Erythroblast (primary cell): ENCODE results near the gene ANKRD12.
A peak's percentile ranks its signal among the peaks of the same experiment; 100 is the strongest.

Experiments
- DNase-seq, 2 experiments: peaks; one replicate each; lab custom pipeline; 2025; lab: John Stamatoyannopoulos, UW
- GATA1 ChIP-seq: IDR thresholded peaks from 2 replicates; pipeline ENCODE4 v1.6.1; 2011; ENCODE audit warnings: low read depth, mild to moderate bottlenecking, control low read depth, low read length, moderate library complexity
- POLR2A ChIP-seq: IDR thresholded peaks from 2 replicates; pipeline ENCODE4 v1.6.1; 2011; ENCODE audit warnings: mild to moderate bottlenecking, low read length

The ANKRD12 gene

DNA sequence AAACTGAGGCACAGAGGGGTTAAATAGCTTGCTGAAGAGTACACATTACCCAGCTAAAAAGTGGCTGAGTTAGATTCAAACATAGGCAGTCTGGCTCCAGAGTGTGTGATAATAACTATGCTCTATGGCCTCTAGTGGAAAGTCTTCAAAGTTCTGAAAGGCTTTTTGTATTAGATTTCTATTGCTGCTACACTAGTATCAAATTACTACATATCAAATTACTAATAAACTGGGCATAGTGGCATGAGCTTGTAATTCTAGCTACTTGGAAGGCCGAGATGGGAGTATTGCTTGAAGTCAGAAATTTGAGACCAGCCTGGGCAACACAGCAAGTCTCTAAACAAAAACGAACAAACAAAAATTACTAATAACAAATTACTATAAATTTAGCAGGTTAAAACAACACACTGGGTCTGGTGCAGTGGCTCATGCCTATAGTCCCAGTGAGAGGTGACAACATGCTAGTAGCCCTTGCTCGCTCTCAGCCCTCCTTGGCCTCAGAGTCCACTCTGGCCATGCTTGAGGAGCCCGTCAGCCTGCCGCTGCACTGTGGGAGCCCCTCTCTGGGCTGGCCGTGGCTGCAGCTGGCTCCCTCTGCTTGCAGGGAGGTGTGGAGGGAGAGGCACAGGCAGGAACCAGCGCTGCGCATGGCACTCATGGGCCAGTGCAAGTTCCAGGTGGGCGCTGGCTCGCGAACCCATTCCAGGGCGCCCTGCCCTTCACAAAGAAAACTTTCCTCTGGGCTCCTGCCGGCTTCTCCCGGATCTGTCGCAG, 159.8 kb downstream of the ANKRD12 start:
- TF ChIP-seq GATA1 (no peak), POLR2A (no peak)
- no peak for DNase-seq

DNA sequence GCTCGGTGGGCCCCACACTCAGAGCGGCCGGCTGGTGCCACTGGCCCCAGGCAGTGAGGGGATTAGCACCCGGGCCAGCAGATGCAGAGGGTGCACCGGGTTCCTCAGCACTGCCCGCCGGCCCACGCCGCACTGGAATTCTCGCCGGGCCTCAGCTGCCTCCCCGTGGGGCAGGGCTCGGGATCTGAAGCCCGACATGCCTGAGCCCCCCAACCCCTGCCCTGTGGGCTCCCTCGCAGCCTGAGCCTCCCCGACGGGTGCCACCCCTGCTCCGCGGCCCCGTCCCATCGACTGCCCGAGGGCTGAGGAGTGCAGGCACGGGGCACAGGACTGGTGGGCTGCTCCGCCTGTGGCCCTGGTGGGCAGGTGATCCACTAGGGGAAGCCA, 160.4 kb downstream of the ANKRD12 start:
- DNase-seq = no peak
- no peak for TF ChIP-seq POLR2A
- no peak for TF ChIP-seq GATA1

DNA sequence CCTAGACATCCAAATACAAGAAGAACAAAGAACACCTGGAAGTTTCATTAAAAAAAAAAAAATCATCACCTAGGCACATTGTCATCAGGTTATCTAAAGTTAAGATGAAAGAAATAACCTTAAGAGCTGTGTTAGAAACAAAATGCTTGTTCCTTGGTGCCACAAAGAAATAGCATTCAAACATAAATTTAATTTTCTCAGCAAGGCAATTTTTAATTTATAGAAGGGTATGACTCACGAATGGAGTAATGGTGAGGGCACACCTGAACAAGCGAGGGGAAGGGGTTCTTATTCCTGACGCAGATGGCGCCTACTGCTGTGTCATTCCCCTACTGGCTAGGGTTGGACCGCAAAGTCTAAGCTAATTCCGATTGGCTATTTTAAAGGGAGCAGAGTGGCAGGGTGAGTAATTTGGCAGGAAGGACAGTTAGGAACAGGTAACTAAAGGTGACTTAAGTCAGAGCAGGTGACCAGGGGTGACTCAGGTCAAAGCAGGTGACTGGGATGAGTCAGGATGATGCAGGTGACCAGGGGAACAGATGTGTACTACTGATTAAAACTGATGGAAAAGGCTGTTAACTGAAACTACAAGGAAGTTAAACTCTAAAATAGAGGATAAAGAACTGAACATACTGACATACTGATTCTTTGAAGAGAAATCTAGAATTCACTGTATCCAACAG, 167.9 kb downstream of the ANKRD12 start:
- no peak for TF ChIP-seq POLR2A
- no peak for TF ChIP-seq GATA1
- DNase-seq = no peak

DNA sequence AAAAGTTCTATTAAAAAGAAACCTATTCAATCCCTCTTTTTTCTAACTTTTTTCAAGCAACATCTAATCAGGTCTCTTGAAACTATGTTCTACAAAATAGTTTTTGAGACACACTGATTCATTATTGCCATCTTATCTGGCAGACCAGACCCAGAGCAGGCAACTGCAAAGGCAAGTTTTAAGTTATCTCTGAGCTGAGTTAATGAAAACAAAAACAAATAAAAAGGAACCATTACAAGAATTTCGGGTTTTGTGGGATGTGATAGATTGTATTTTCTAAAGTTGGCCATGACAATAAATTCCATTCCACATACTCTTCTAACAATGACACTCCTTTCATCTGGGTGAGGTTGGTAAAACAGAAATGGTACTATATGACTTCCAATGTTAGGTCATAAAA, 182.8 kb downstream of the ANKRD12 start:
- no peak for DNase-seq
- TF ChIP-seq GATA1 (no peak), POLR2A (no peak)

DNA sequence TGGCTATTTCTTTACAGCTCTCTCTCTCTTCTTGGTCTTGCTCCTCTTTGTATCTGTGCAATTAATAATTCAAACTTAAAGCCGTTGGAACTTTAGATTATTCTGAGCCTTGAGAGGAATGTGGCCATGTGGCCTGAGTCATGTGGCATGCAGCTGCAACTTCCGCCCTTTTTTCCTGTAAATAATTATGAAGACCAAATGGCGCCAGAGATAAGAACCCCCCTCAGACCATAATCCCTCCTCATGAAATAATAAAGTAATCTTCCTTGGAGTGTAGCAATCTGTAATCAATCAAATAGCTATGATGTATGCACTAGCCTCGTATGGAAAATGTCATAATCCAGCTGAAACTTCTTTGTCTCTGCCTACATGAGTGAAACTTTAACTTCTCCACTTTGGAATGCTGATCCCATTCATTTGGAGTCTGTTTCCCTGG, 184.5 kb downstream of the ANKRD12 start:
- peak in 1 of 2 experiments; percentile 20 for DNase-seq
- no peak for TF ChIP-seq POLR2A
- TF ChIP-seq GATA1 = no peak

DNA sequence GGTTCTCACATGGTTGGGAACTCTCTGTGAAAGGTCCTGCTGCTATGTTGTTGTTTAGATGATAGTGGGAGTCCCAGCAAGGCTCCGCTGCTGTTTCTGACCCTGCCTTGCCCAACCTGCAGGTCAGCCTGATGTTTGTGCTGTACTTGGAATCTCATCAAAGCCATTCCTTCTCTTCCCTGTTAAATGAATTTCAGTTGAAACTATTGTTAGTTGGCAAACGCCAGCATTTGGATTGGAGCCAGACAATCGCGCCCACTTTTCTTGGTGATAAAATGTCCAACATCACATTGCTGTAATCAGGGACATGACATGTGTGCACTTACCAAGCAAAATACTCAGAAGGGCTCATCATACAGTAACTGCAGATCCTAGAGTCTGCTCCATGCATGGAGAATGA, 185.2 kb downstream of the ANKRD12 start:
- TF ChIP-seq GATA1 (no peak), POLR2A (no peak)
- DNase-seq = peak; percentile 20 to 33

DNA sequence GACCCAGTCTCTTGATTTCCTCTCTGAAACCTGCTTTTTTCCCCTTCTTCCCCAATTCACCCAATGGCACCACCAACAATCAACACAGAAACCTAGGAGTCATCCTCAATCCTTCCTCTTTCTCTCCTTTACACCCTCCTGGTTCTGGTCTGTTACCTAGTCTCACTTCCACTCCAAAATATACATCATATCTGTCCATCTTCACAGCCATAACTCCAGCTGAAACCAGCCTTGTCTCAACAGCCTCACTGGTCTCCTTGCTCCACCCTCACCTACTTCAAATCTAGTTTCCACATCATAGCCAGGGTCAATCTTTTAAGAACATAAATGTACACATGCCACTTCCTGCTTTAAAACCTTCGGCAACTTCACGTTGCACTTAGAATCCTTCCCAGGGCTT, 186.2 kb downstream of the ANKRD12 start:
- no peak for DNase-seq
- TF ChIP-seq POLR2A (no peak), GATA1 (no peak)

DNA sequence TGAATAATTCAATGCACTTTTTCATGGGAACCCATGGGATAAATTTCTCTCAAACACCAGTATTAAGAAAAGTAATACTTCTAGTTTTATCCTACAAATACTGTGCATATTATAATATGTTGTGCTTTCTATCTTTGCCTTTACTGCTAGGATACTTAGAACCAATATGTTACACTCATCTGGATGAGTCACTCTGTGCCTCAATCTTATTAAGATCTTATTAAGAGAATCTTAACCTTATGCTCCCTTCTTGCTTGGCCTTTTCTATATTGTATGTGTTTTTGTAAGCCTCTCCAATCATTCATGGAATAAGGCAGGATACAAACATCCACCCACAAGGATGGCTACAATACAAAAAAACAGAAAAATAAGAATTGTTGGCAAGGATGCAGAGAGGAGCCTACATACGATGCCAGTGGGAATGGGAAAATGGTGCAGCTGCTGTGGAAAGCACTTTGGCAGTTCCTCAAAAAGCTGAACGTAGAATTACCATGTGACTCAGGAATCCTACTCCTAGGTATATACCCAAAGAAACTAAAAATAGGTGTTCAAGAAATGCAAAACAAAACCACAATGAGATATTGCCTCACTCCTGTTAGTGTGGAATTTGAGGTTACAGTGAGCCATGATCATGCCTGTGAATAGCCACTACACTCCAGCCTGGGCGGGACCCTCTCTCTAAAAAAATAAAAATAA, 187.3 kb downstream of the ANKRD12 start:
- TF ChIP-seq POLR2A (no peak), GATA1 (no peak)
- no peak for DNase-seq

DNA sequence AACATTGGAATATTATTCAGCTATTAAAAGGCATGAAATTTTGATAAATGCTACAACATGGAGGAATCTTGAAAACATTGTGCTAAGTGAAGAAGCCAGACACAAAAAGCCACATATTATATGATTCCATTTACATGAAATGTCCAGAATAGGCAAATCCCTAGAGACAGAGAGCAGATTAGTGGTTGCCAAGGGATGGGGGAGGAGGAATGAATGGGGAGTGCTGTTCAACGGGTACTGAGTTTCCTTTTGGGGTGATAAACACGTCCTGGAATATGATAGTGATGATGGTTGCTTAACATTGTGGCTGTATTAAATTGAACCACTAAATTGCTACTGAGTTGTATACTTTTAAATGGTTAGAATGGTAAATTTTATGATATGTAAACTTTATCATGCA, 189.1 kb downstream of the ANKRD12 start:
- TF ChIP-seq POLR2A (no peak), GATA1 (no peak)
- no peak for DNase-seq

DNA sequence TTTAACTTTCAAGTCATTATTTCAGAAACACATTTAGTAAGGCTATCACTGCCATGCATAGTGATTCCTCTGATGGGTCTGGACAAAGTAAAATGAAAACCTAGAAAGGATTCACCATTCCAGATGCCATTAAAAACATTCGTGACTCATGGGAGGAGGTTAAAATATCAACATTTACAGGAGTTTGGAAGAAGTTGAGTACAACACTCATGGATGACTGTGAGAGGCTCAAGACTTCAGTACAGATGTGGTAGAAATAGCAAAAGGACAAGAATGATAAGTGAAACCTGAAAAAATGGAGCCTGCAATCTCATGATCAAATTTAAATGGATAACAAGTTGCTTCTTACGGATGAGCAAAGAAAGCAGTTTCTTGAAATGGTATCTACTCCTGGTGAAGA, 192.2 kb downstream of the ANKRD12 start:
- no peak for TF ChIP-seq GATA1
- no peak for TF ChIP-seq POLR2A
- no peak for DNase-seq

DNA sequence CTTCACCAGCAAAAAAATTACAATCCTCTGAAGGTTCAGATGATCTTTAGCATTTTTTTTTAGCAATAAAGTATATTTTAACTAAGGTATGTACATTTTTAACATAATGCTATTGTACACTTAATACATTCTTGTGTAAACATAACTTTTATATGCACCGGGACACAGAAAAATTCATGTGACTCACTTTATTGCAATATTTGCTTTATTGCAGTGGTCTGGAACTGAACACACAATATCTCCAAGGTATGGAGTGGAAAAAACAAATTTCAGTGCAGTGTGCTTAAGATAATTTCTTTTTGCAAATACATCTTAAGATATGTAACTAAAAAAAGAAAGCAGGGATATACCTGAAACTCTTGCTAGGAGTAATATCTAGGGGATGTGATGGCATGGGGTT, 192.9 kb downstream of the ANKRD12 start:
- no peak for TF ChIP-seq GATA1
- no peak for TF ChIP-seq POLR2A
- DNase-seq = no peak

DNA sequence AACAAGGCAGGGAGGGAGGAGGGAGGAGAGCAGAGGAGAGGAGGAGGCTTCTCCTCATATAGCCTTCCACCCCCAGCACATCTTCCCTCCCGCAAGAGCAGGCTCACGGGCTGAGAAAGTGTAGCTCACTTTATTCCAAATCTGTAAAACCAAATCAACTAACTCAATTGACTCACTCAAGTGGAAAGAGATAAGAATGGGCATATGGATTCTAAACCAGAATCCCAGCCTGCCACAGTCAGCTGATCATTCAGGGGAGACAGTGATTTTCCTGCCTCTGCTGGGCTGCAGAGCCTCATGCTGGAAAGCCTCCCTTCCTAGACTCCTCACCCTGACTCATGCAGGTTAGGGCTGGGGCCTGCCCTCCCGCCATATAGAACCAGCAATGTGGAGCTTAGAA, 193.8 kb downstream of the ANKRD12 start:
- DNase-seq = no peak
- no peak for TF ChIP-seq POLR2A
- TF ChIP-seq GATA1 = no peak

DNA sequence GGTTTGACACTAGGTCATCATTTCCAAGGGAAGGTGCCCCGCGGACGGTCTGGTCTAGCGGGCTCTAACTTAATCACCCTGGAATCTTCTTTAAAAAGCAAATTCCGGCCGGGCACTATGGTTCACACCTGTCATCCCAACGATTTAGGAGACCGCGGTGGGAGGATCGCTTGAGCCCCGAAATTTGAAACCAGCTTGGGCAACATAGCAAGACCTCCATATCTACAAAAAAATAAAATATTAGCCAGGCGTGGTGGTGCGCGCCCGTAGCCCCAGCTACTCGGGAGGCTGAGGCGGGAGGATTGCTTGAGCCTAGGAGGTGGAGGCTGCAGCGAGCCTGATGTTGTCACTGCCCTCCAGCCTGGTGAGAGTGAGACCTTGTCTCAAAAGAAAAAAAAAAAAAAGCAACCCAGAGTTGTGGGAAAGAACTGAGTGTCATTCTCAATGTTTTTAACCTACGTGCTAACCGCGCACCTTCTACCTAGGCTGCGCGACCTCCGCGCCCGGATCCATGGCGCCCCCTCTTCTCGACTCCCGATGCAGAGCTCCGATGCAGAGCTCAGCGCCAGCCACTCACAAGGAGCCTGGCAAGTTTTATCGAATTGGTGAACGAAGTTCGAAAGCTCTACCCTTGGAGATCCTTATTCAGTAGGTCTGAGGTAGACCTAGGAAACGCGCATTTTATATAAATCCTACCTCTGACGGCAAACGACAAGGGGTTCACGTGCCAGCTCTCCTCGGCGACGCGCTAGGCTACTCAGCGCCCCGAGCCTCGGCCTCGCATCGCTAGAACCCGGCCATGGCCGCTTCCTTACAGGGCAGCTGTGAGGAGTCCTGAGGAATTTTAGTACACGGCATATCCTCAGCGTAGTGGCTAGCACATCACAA, 197.1 kb downstream of the ANKRD12 start:
- TF ChIP-seq GATA1 (no peak), POLR2A (no peak)
- DNase-seq = no peak
